OCI-LY1 (cell line): ENCODE measurements around the gene JAKMIP2.

Experiments used
- H2AFZ ChIP-seq: fragments of 200-600 bp; sonication (generic), shearing (Covaris generic); 2 replicates; pipeline ENCODE4 v1.6.0; 2014; ENCODE audit warnings: antibody characterized with exemption, mild to moderate bottlenecking, low read length
- H3F3A ChIP-seq: fragments of 200-600 bp; sonication (generic), shearing (Covaris generic); 2 replicates; pipeline ENCODE4 v1.6.0; 2014; ENCODE audit warnings: mild to moderate bottlenecking, antibody characterized with exemption, low read length, moderate library complexity; ENCODE audit not compliant: insufficient read depth
- H3K27ac ChIP-seq: fragments of 200-600 bp; sonication (generic); 2 replicates; pipeline ENCODE4 v1.5.1; 2014; ENCODE audit warnings: low read length, mixed run types, mild to moderate bottlenecking, low read depth; ENCODE audit not compliant: poor library complexity, severe bottlenecking
- H3K27me3 ChIP-seq: fragments of 200-600 bp; sonication (generic); 2 replicates; pipeline ENCODE4 v1.6.0; 2014; ENCODE audit warnings: antibody characterized with exemption, mild to moderate bottlenecking, low read length, moderate library complexity; ENCODE audit not compliant: insufficient read depth
- H3K36me3 ChIP-seq: fragments of 200-600 bp; sonication (generic); 2 replicates; pipeline ENCODE4 v1.6.1; 2014; ENCODE audit warnings: mild to moderate bottlenecking, antibody characterized with exemption, low read length, moderate library complexity, mixed read lengths; ENCODE audit not compliant: insufficient read depth
- H3K4me1 ChIP-seq: fragments of 200-600 bp; sonication (generic); 2 replicates; pipeline ENCODE4 v1.5.1; 2014; ENCODE audit warnings: mild to moderate bottlenecking, low read length, moderate library complexity; ENCODE audit not compliant: insufficient read depth, severe bottlenecking
- H3K4me2 ChIP-seq: fragments of 200-600 bp; sonication (generic), shearing (Covaris generic); 2 replicates; pipeline ENCODE4 v1.6.1; 2014; ENCODE audit warnings: low read length
- H3K4me3 ChIP-seq: fragments of 200-600 bp; sonication (generic); 2 replicates; pipeline ENCODE4 v1.5.1; 2014; ENCODE audit warnings: low read length, low read depth, mild to moderate bottlenecking, mixed read lengths; ENCODE audit not compliant: poor library complexity, severe bottlenecking
- H3K79me2 ChIP-seq: fragments of 200-600 bp; shearing (Covaris generic); 2 replicates; pipeline ENCODE4 v1.6.1; 2016; ENCODE audit warnings: mixed run types, low read length, mixed read lengths; ENCODE audit not compliant: insufficient read depth
- H3K9ac ChIP-seq: fragments of 200-600 bp; sonication (generic), shearing (Covaris generic); 2 replicates; pipeline ENCODE4 v1.6.1; 2014; ENCODE audit warnings: mild to moderate bottlenecking, low read length, mixed read lengths
- H3K9me2 ChIP-seq: fragments of 200-600 bp; sonication (generic), shearing (Covaris generic); 2 replicates; pipeline ENCODE4 v1.6.1; 2014; ENCODE audit warnings: low read depth, mild to moderate bottlenecking, low read length, mixed read lengths
- H3K9me3 ChIP-seq: fragments of 200-600 bp; shearing (Covaris generic); 2 replicates; pipeline ENCODE4 v1.6.1; 2014; ENCODE audit warnings: low read length, mixed read lengths
- H4K20me1 ChIP-seq: fragments of 200-600 bp; sonication (generic), shearing (Covaris generic); 2 replicates; pipeline ENCODE4 v1.6.0; 2016; ENCODE audit warnings: mild to moderate bottlenecking, low read length; ENCODE audit not compliant: insufficient read depth
- CTCF ChIP-seq: fragments of 200-600 bp; sonication (generic), shearing (Covaris generic); IDR thresholded peaks from 2 replicates; pipeline ENCODE4 v1.5.1; 2017; ENCODE audit warnings: mild to moderate bottlenecking, antibody characterized with exemption, low read length, moderate library complexity, mixed read lengths
- EZH2 ChIP-seq: fragments of 200-600 bp; sonication (generic), shearing (Covaris generic); IDR thresholded peaks from 2 replicates; pipeline ENCODE4 v1.8.0; 2017; ENCODE audit warnings: borderline replicate concordance, mixed run types, mild to moderate bottlenecking, antibody characterized with exemption, low read length, moderate library complexity, mixed read lengths

JAKMIP2 gene

DNA sequence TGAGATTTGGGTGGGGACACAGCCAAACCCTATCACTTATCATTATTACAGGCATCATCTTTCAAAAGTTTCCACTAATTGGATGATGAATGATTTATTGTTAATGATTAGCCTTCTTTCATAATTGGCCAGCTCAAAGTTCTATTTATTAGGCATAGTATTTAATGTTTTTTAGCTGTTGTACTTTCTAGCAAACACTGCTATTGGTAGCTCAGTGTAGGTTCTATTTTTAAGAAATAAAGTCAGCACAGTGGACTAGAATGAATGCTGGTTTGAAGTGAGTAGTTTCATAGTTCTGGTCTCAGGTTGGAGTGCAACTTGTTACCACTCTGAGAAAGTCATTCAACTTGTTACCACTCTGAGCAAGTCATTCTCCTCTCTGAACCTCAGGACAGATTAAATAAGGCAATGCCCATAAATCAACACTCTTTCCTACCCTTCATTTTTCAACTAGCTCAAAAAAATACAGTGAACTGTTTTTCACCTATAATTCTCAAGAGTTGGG is 46.9 kb downstream of the JAKMIP2 start:
- no peaks in the 10 kb centered on the region for H3K27me3 ChIP-seq
- H3K4me3 ChIP-seq: no peak overlapping the region
- no peaks in the 10 kb centered on the region for H4K20me1 ChIP-seq
- H3K79me2 ChIP-seq: no peaks in the 10 kb centered on the region
- H3K4me1 ChIP-seq: no peaks in the 10 kb centered on the region
- H3K9me3 ChIP-seq: no peaks in the 10 kb centered on the region
- no peak overlapping the region for H3K9ac ChIP-seq
- H3K27ac ChIP-seq: no peak overlapping the region
- no peaks in the 10 kb centered on the region for H3K9me2 ChIP-seq
- H3K36me3 ChIP-seq: no peaks in the 10 kb centered on the region
- no peaks in the 10 kb centered on the region for H3F3A ChIP-seq
- TF ChIP-seq CTCF (no peak), EZH2 (no peak)
- H3K4me2 ChIP-seq: no peak overlapping the region
- no peak overlapping the region for H2AFZ ChIP-seq

DNA sequence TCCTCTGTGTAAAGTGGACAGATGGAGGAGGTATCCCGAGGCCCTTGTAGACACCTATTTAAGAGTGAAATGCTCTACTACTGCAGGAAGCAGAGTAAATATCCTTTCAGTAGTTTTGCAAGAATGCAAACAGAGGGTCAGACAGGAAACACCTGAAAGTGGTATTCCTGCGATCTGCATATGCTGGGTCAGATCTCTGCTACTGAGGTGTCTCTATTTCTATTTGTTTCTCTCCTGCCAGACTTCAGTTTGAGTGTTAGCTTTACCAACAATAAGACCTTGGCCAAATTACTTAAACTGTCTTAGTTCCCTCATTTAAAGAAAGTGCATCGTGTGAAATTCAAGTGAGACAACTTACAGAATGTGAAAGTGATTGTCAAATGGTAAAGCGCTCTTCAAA is 47.6 kb downstream of the JAKMIP2 start:
- Histone ChIP-seq H3F3A (no peaks in the 10 kb centered on the region), H2AFZ (no peak overlapping the region), H3K4me2 (no peak overlapping the region), H3K9ac (no peak overlapping the region), H3K9me2 (no peaks in the 10 kb centered on the region), H3K27ac (no peak overlapping the region), H4K20me1 (no peaks in the 10 kb centered on the region), H3K36me3 (no peaks in the 10 kb centered on the region), H3K4me1 (no peaks in the 10 kb centered on the region), H3K9me3 (no peaks in the 10 kb centered on the region), H3K79me2 (no peaks in the 10 kb centered on the region), H3K4me3 (no peak overlapping the region), H3K27me3 (no peaks in the 10 kb centered on the region)
- no peak for TF ChIP-seq CTCF
- TF ChIP-seq EZH2: no peak

DNA sequence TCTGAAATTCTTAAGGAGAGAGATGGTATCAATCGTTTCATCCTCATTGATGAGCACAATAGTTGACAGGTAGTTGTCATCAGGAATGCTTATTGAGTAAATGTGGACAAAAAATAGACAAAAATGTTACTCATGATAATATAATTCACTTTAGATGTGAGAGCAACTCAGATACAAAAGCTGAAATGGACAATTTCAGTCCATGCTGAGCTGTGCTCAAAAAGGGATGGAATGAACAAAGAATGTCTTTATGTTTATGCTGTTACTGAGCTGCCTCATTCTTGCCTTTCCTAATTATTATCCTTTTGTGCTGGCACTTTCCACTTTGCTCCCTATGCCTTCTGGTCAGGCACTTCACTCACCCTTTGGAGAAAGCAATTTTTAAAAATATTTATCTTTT is 49.5 kb downstream of the JAKMIP2 start:
- no peaks in the 10 kb centered on the region for H3K79me2 ChIP-seq
- no peak for TF ChIP-seq CTCF
- TF ChIP-seq EZH2: no peak
- no peaks in the 10 kb centered on the region for H4K20me1 ChIP-seq
- H3K36me3 ChIP-seq: no peaks in the 10 kb centered on the region
- no peak overlapping the region for H3K27ac ChIP-seq
- H3K9me3 ChIP-seq: no peaks in the 10 kb centered on the region
- no peaks in the 10 kb centered on the region for H3K27me3 ChIP-seq
- no peak overlapping the region for H3K4me3 ChIP-seq
- no peak overlapping the region for H3K9ac ChIP-seq
- no peaks in the 10 kb centered on the region for H3K4me1 ChIP-seq
- no peak overlapping the region for H3K4me2 ChIP-seq
- H3K9me2 ChIP-seq: no peaks in the 10 kb centered on the region
- H3F3A ChIP-seq: no peaks in the 10 kb centered on the region
- H2AFZ ChIP-seq: no peak overlapping the region
